ENCODE measurements around the gene NTS.

Gene NTS

GRCh38 chr12:85923767-85924331 lies 49.8 kb downstream of the NTS start:
- DNase-seq, result no peak

GRCh38 chr12:85927166-85927565 lies 53.1 kb downstream of the NTS start:
- DNase-seq, result no peak

Measured in activated CD4-positive, alpha-beta T cell treated with anti-CD3 and anti-CD28 coated beads, Interleukin-2, Interleukin-6, amounts not matched to agents 100 ng/mL and 50 ng/mL, durations not matched to agents 16 hours and 8 hours (primary cell).